Mesodermal cell (in vitro differentiated cells): Measurements from ENCODE around the gene WDR6. TPM values are rescaled to one million over a fixed set of nuclear protein-coding genes. Genes with fewer than 3 reads are reported as not detected.
A peak's percentile ranks its signal among the peaks of the same experiment; 100 is the strongest.

ENCODE experiments used
- H3K27ac ChIP-seq: 2 replicates; pipeline ENCODE4 v1.7.0; 2013; ENCODE audit warnings: mild to moderate bottlenecking, low read depth, low read length, moderate library complexity; ENCODE audit not compliant: severe bottlenecking
- H3K36me3 ChIP-seq: 2 replicates; pipeline ENCODE4 v1.7.1; 2013; ENCODE audit warnings: mild to moderate bottlenecking, low read length, moderate library complexity; ENCODE audit not compliant: control insufficient read depth, insufficient read depth
- H3K4me1 ChIP-seq: one replicate; pipeline ENCODE4 v1.7.1; 2013; ENCODE audit warnings: mild to moderate bottlenecking, low read length; ENCODE audit not compliant: insufficient read depth, control insufficient read depth, poor library complexity, severe bottlenecking
- H3K4me3 ChIP-seq: 2 replicates; pipeline ENCODE4 v1.7.0; 2013; ENCODE audit warnings: low read length, control low read depth, mild to moderate bottlenecking; ENCODE audit not compliant: insufficient read depth, poor library complexity, severe bottlenecking; ENCODE audit errors: extremely low read depth
- H3K9me3 ChIP-seq: 2 replicates; pipeline ENCODE4 v1.7.1; 2013; ENCODE audit warnings: mild to moderate bottlenecking, low read length, moderate library complexity; ENCODE audit not compliant: control insufficient read depth
- WGBS, 2 experiments: methylation state at CpG; one replicate each; pipeline ENCODE4 v1.1.5; 2013; ENCODE audit warnings: missing lambda C conversion rate in 2 of 2; ENCODE audit not compliant: insufficient coverage in 2 of 2; 5-methylcytosine and 5-hydroxymethylcytosine counted together
- polyA plus RNA-seq, 2 experiments: library from polyadenylated mRNA; stranded (reverse); fragments of 50-300 nt; gene quantifications; one replicate each; pipeline ENCODE4 v1.2.3, GENCODE V29; 2013

Gene WDR6
- 121 TPM for polyA plus RNA-seq (2013, experiment 1 of 2)
- 93.9 TPM for polyA plus RNA-seq (2013, experiment 2 of 2)

GRCh38 chr3:49007068-49007770, at the start of gene WDR6:
TSS of gene WDR6 (plus strand) at chr3:49007391. CDS start at chr3:49007432, 41 bp downstream.
- Histone ChIP-seq H3K4me1 (peaks cover 14% of the 10 kb centered on the region), H3K4me3 (peak within 1 kb of the TSS; percentile 98), H3K36me3 (peaks cover 26% of the 10 kb centered on the region), H3K9me3 (no peaks in the 10 kb centered on the region), H3K27ac (peak within 1 kb of the TSS; percentile 97)
- 0 to 1% methylated on average over 55 to 63 of the region's 65 CpGs for WGBS, 2 experiments

- Histone ChIP-seq H3K4me3 (no peak overlapping the region), H3K36me3 (peaks cover 76% of the 10 kb centered on the region), H3K4me1 (no peaks in the 10 kb centered on the region), H3K27ac (no peak overlapping the region), H3K9me3 (no peaks in the 10 kb centered on the region)
- WGBS, 2 experiments, result 97 to 100% methylated on average over 2 to 3 of the region's 4 CpGs
These were observed 46.3 kb upstream of the WDR6 start for GRCh38 chr3:48960841-48961413.

- Histone ChIP-seq H3K9me3 (no peaks in the 10 kb centered on the region), H3K36me3 (peaks cover 86% of the 10 kb centered on the region), H3K4me1 (no peaks in the 10 kb centered on the region), H3K4me3 (no peak overlapping the region), H3K27ac (no peak overlapping the region)
- no CpG with 5 or more reads among the region's 2 CpGs for WGBS, 2 experiments
These were observed 44.9 kb upstream of the WDR6 start for GRCh38 chr3:48962340-48962739.

GRCh38 chr3:48962939-48963338, 44.3 kb upstream of the WDR6 start:
- no peaks in the 10 kb centered on the region for H3K4me1 ChIP-seq
- peaks cover 86% of the 10 kb centered on the region for H3K36me3 ChIP-seq
- no peaks in the 10 kb centered on the region for H3K9me3 ChIP-seq
- no peak overlapping the region for H3K4me3 ChIP-seq
- H3K27ac ChIP-seq, result no peak overlapping the region
- WGBS, 2 experiments, result 100% methylated on average over 1 to 4 of the region's 4 CpGs

GRCh38 chr3:48963591-48963990, 43.6 kb upstream of the WDR6 start:
- H3K9me3 ChIP-seq, result no peaks in the 10 kb centered on the region
- no peak overlapping the region for H3K27ac ChIP-seq
- peaks cover 85% of the 10 kb centered on the region for H3K36me3 ChIP-seq
- no peak overlapping the region for H3K4me3 ChIP-seq
- 91 to 92% methylated on average over 2 of the region's 2 CpGs for WGBS, 2 experiments
- H3K4me1 ChIP-seq, result no peaks in the 10 kb centered on the region

- WGBS, 2 experiments, result no CpG with 5 or more reads among the region's 3 CpGs
- Histone ChIP-seq H3K9me3 (no peaks in the 10 kb centered on the region), H3K27ac (no peak overlapping the region), H3K4me3 (no peak overlapping the region), H3K4me1 (no peaks in the 10 kb centered on the region), H3K36me3 (peaks cover 93% of the 10 kb centered on the region)
These were observed 40.8 kb upstream of the WDR6 start for GRCh38 chr3:48966367-48966766.

- peaks cover 93% of the 10 kb centered on the region for H3K36me3 ChIP-seq
These were observed 40.3 kb upstream of the WDR6 start for GRCh38 chr3:48966876-48967361.

GRCh38 chr3:48970586-48970985, 36.6 kb upstream of the WDR6 start:
- WGBS, 2 experiments, result 95 to 97% methylated on average over 4 to 6 of the region's 6 CpGs
- peaks cover 93% of the 10 kb centered on the region for H3K36me3 ChIP-seq
- H3K4me3 ChIP-seq, result no peak overlapping the region
- no peak overlapping the region for H3K27ac ChIP-seq
- no peaks in the 10 kb centered on the region for H3K9me3 ChIP-seq
- H3K4me1 ChIP-seq, result no peaks in the 10 kb centered on the region

More at GRCh38 chr3:48966876-48967361, 40.3 kb upstream of the WDR6 start:
- WGBS, 2 experiments, result 91 to 95% methylated on average over 7 of the region's 7 CpGs
- Histone ChIP-seq H3K27ac (no peak overlapping the region), H3K9me3 (no peaks in the 10 kb centered on the region), H3K4me1 (no peaks in the 10 kb centered on the region), H3K4me3 (no peak overlapping the region)

GRCh38 chr3:48974076-48974864, 32.9 kb upstream of the WDR6 start:
- Histone ChIP-seq H3K9me3 (no peaks in the 10 kb centered on the region), H3K36me3 (peaks cover 92% of the 10 kb centered on the region), H3K4me3 (no peak overlapping the region), H3K27ac (no peak overlapping the region), H3K4me1 (no peaks in the 10 kb centered on the region)
- WGBS, 2 experiments, result 94 to 98% methylated on average over 9 of the region's 10 CpGs

- no peak overlapping the region for H3K27ac ChIP-seq
- peaks cover 3% of the 10 kb centered on the region for H3K4me1 ChIP-seq
- peaks cover 91% of the 10 kb centered on the region for H3K36me3 ChIP-seq
- H3K9me3 ChIP-seq, result no peaks in the 10 kb centered on the region
- H3K4me3 ChIP-seq, result no peak overlapping the region
- WGBS, 2 experiments, result 83 to 100% methylated on average over 1 to 3 of the region's 3 CpGs
These were observed 27.7 kb upstream of the WDR6 start for GRCh38 chr3:48979451-48979850.
